HCT116 (cell line): ENCODE measurements around the gene NAA11. TPM values are rescaled to one million over a fixed set of nuclear protein-coding genes. Genes with fewer than 3 reads are reported as not detected.

ENCODE experiments used
- ATAC-seq: fragments of 200-7000 bp; cut with Tn5 transposase; 2 replicates; pipeline ENCODE4 v1.9.1; 2020; ENCODE audit warnings: mild to moderate bottlenecking, moderate library complexity
- BruUV-seq: library from RNA; stranded (reverse); fragments of 400-500 nt; replicated peaks from 2 replicates; lab custom pipeline; 2021; lab: Mats Ljungman, UMichigan
- CTCF ChIA-PET: fragments of 300-600 bp; sonication (Branson Sonifier 250); formaldehyde crosslinking; loops from one replicate; lab custom pipeline; 2021; ENCODE audit warnings: antibody characterized with exemption; lab: Charles Lee
- POLR2A ChIA-PET: fragments of 300-600, 350-600 bp; sonication (Branson Sonifier 250); formaldehyde crosslinking; loops from one replicate; lab custom pipeline; 2021; ENCODE audit warnings: antibody characterized with exemption; lab: Charles Lee
- RAD21 ChIA-PET, 2 experiments: fragments of 300-600 bp; sonication (Branson Sonifier 250); formaldehyde crosslinking; loops; one replicate each; lab custom pipeline; 2023; ENCODE audit warnings: low total read pairs in 2 of 2; ENCODE audit not compliant: uncharacterized antibody in 2 of 2, unreplicated experiment in 2 of 2, low non-redundant PET in 1 of 2; lab: Charles Lee
- DNase-seq: peaks from one replicate; pipeline ENCODE4 v3.0.0-alpha.2; 2010; ENCODE audit warnings: low read depth, low spot score
- H2AFZ ChIP-seq: fragments of 200-600 bp; shearing (Covaris generic), sonication (generic); 2 replicates; pipeline ENCODE4 v1.6.1; 2017; ENCODE audit warnings: low read depth, mixed run types, mixed read lengths, antibody characterized with exemption, low read length; ENCODE audit not compliant: poor library complexity, severe bottlenecking
- H3K27ac ChIP-seq: 2 replicates; pipeline ENCODE4 v1.5.1; 2012; ENCODE audit warnings: low read depth, low read length
- H3K27me3 ChIP-seq: fragments of 200-600 bp; sonication (generic); 2 replicates; pipeline ENCODE4 v1.6.1; 2016; ENCODE audit warnings: mixed run types, low read length, mixed read lengths; ENCODE audit not compliant: insufficient read depth
- H3K36me3 ChIP-seq, 2 experiments: fragments of 200-500 bp in 1 of 2; fragments of 200-600 bp in 1 of 2; sonication (Bioruptor generic) in 1 of 2; sonication (generic) in 1 of 2; 2 replicates each; pipeline versions ENCODE4 v1.5.1 to v1.6.1; 2014 to 2016; ENCODE audit warnings: low read length in 2 of 2, inconsistent platforms in 1 of 2, mixed read lengths in 1 of 2, mixed run types in 1 of 2; ENCODE audit not compliant: insufficient read depth in 2 of 2, control insufficient read depth in 1 of 2
- H3K4me1 ChIP-seq, 2 experiments: fragments of 200-600 bp in 1 of 2; sonication (generic) in 1 of 2; 2 replicates each; pipeline versions ENCODE4 v1.5.1 to v1.6.1; 2012 to 2017; ENCODE audit warnings: low read length in 2 of 2, inconsistent platforms in 1 of 2, mild to moderate bottlenecking in 1 of 2, mixed read lengths in 1 of 2, mixed run types in 1 of 2, moderate library complexity in 1 of 2; ENCODE audit not compliant: insufficient read depth in 2 of 2, control insufficient read depth in 1 of 2
- H3K4me2 ChIP-seq: fragments of 200-600 bp; sonication (generic); 2 replicates; pipeline ENCODE4 v1.6.1; 2017; ENCODE audit warnings: mixed run types, low read length, mixed read lengths
- H3K4me3 ChIP-seq, 2 experiments: fragments of 200-600 bp in 1 of 2; sonication (generic) in 1 of 2; replicated peaks in 1 of 2; 2 replicates each; pipeline ENCODE4 v1.5.1; 2011 to 2016; ENCODE audit warnings: low read length in 2 of 2, control low read depth in 1 of 2, low read depth in 1 of 2, mild to moderate bottlenecking in 1 of 2, mixed read lengths in 1 of 2, mixed run types in 1 of 2
- H3K79me2 ChIP-seq: fragments of 200-600 bp; sonication (generic); 2 replicates; pipeline ENCODE4 v1.6.1; 2017; ENCODE audit warnings: mild to moderate bottlenecking, mixed run types, low read length, moderate library complexity, mixed read lengths; ENCODE audit not compliant: insufficient read depth
- H3K9ac ChIP-seq: fragments of 200-600 bp; sonication (generic); 2 replicates; pipeline ENCODE4 v1.6.1; 2016; ENCODE audit warnings: low read length, mixed read lengths
- H3K9me2 ChIP-seq: fragments of 200-600 bp; sonication (generic), shearing (Covaris generic); 2 replicates; pipeline ENCODE4 v1.6.1; 2017; ENCODE audit warnings: mixed run types, mild to moderate bottlenecking, moderate library complexity; ENCODE audit not compliant: insufficient read depth
- H3K9me3 ChIP-seq, 2 experiments: fragments of 200-500 bp in 1 of 2; fragments of 200-600 bp in 1 of 2; sonication (Bioruptor generic) in 1 of 2; sonication (generic) in 1 of 2; 2 replicates each; pipeline ENCODE4 v1.6.1; 2014 to 2017; ENCODE audit warnings: low read length in 2 of 2, mixed read lengths in 2 of 2, inconsistent platforms in 1 of 2, low read depth in 1 of 2, mild to moderate bottlenecking in 1 of 2, mixed run types in 1 of 2, moderate library complexity in 1 of 2; ENCODE audit not compliant: control insufficient read depth in 1 of 2, insufficient read depth in 1 of 2
- H4K20me1 ChIP-seq: fragments of 200-600 bp; sonication (generic), shearing (Covaris generic); 2 replicates; pipeline ENCODE4 v1.6.1; 2017; ENCODE audit warnings: mixed run types, mild to moderate bottlenecking, moderate library complexity; ENCODE audit not compliant: insufficient read depth
- ATF3 ChIP-seq: IDR thresholded peaks from 2 replicates; pipeline ENCODE4 v1.6.1; 2012
- CBX3 ChIP-seq: IDR thresholded peaks from 2 replicates; pipeline ENCODE4 v1.6.1; 2012; ENCODE audit warnings: low read depth
- CEBPB ChIP-seq: IDR thresholded peaks from 2 replicates; pipeline ENCODE4 v1.6.1; 2012; ENCODE audit warnings: low read depth
- CTCF ChIP-seq, 3 experiments: fragments of 200-600 bp in 1 of 3; sonication (generic) in 1 of 3; IDR thresholded peaks in 2 of 3; conservative IDR thresholded peaks in 1 of 3; 2 replicates each; pipeline ENCODE4 v1.5.1; 2012 to 2017; ENCODE audit warnings: low read depth in 2 of 3, low read length in 2 of 3, antibody characterized with exemption in 1 of 3, borderline replicate concordance in 1 of 3, control low read depth in 1 of 3, mild to moderate bottlenecking in 1 of 3, mixed read lengths in 1 of 3, mixed run types in 1 of 3, moderate library complexity in 1 of 3; ENCODE audit not compliant: insufficient read depth in 1 of 3
- EGR1 ChIP-seq: IDR thresholded peaks from 2 replicates; pipeline ENCODE4 v1.6.1; 2012; ENCODE audit warnings: low read depth
- ELF1 ChIP-seq: IDR thresholded peaks from 2 replicates; pipeline ENCODE4 v1.6.1; 2012; ENCODE audit warnings: low read depth, borderline replicate concordance
- EZH2 ChIP-seq: fragments of 200-600 bp; sonication (generic); IDR thresholded peaks from 2 replicates; pipeline ENCODE4 v1.6.1; 2017; ENCODE audit warnings: antibody characterized with exemption, mixed run types
- EZH2phosphoT487 ChIP-seq: fragments of 200-600 bp; IDR thresholded peaks from 2 replicates; pipeline ENCODE4 v1.6.1; 2018; ENCODE audit warnings: antibody characterized with exemption, borderline replicate concordance
- FOSL1 ChIP-seq: IDR thresholded peaks from 2 replicates; pipeline ENCODE4 v1.6.1; 2012; ENCODE audit warnings: low read depth
- JUND ChIP-seq: IDR thresholded peaks from 2 replicates; pipeline ENCODE4 v1.6.1; 2012
- POLR2A ChIP-seq: IDR thresholded peaks from 2 replicates; pipeline ENCODE4 v1.7.0; 2011; ENCODE audit warnings: borderline replicate concordance; ENCODE audit not compliant: insufficient read depth, insufficient read length; ENCODE audit errors: extremely low read depth
- RAD21 ChIP-seq: IDR thresholded peaks from 2 replicates; pipeline ENCODE4 v1.6.1; 2012; ENCODE audit warnings: low read depth, mild to moderate bottlenecking
- SIN3A ChIP-seq: IDR thresholded peaks from 2 replicates; pipeline ENCODE4 v1.6.1; 2012; ENCODE audit warnings: low read depth
- SP1 ChIP-seq: IDR thresholded peaks from 2 replicates; pipeline ENCODE4 v1.6.1; 2012; ENCODE audit warnings: low read depth
- SRF ChIP-seq: IDR thresholded peaks from 2 replicates; pipeline ENCODE4 v1.6.1; 2012; ENCODE audit warnings: low read depth
- TCF7L2 ChIP-seq: IDR thresholded peaks from 2 replicates; pipeline ENCODE4 v1.7.0; 2011; ENCODE audit warnings: borderline replicate concordance, inconsistent platforms; ENCODE audit not compliant: insufficient read depth, insufficient read length; ENCODE audit errors: extremely low read depth
- ZBTB33 ChIP-seq: IDR thresholded peaks from 2 replicates; pipeline ENCODE4 v1.6.1; 2011; ENCODE audit warnings: mild to moderate bottlenecking, low read length, moderate library complexity; ENCODE audit not compliant: insufficient replicate concordance; ENCODE audit errors: extremely low read depth
- ZNF274 ChIP-seq: fragments of 200-500 bp; sonication (Bioruptor generic); IDR thresholded peaks from 2 replicates; pipeline ENCODE4 v1.6.1; 2014; ENCODE audit warnings: mild to moderate bottlenecking, low read depth, low read length, inconsistent platforms
- intact Hi-C: fragments of 100-400 bp; cut with micrococcal nuclease; formaldehyde crosslinking; loops from 2 replicates; pipeline ENCODE4 v1.10.0; 2022
- total RNA-seq: library from RNA; stranded (reverse); gene quantifications from one replicate; pipeline ENCODE4 v1.2.1, GENCODE V29; 2021; ENCODE audit not compliant: unreplicated experiment
- TF ChIP-seq, protein P1 (sequence below): IDR thresholded peaks from 2 replicates; pipeline ENCODE4 v1.6.1; 2012; ENCODE audit warnings: low read depth

NAA11 gene
- total RNA-seq, 1 experiment from 2014 or later: not detected

DNA sequence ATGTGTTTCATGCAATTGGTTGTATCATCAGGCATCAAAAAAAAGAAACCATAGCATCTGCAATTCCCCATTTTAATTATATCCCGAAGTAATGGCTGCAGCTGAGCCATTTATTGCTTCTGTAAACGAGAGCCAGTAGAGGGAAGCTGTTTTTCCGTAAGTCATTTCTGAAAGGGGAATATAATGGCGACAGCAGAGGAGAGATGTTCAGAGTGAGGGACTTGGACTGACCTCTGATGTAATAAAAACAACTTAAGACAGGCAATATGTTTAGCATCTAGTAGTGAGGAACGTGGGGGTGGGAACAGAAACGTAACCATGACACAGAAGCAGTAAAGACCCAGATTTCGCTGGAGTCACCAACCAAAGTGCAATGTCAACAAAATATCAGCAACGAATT, 31.5 kb upstream of the NAA11 start (continued):
- TF ChIP-seq POLR2A: no peak

DNA sequence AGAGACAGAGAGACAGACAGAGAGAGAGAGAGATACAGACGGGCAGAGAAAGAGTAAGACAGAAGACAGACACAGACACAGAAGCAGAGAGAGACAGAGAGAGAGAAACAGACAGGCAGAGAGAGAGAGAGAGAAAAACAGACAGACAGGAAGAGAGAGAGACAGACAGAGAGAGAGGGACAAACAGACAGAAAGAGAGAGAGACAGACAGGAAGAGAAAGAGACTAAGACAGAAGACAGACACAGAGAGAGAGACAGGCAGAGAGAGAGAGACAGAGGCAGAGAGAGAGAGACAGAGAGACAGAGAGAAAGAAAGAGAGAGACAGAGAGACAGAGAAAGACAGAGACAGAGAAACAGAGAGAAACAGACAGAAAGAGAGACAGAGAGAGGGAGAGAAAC, 27.2 kb upstream of the NAA11 start:
- no peak for DNase-seq
- RAD21 ChIA-PET: no interaction called here
- Histone ChIP-seq H4K20me1 (no peaks in the 10 kb centered on the region), H3K4me3 (no peak overlapping the region), H3K9me2 (no peaks in the 10 kb centered on the region), H3K27me3 (no peaks in the 10 kb centered on the region), H3K4me2 (no peak overlapping the region), H3K79me2 (no peaks in the 10 kb centered on the region), H3K36me3 (no peaks in the 10 kb centered on the region), H2AFZ (no peak overlapping the region), H3K27ac (no peak overlapping the region), H3K4me1 (no peaks in the 10 kb centered on the region), H3K9me3 (no peaks in the 10 kb centered on the region), H3K9ac (no peak overlapping the region)
- ATAC-seq: no peak
- POLR2A ChIA-PET: no interaction called here
- CTCF ChIA-PET: no interaction called here
- TF ChIP-seq RAD21: no peak
- TF ChIP-seq CBX3: no peak
- no peak for TF ChIP-seq SRF
- no peak for TF ChIP-seq FOSL1
- TF ChIP-seq SP1: no peak
- no peak for TF ChIP-seq EZH2phosphoT487
- no peak for TF ChIP-seq ATF3
- TF ChIP-seq SIN3A: no peak
- TF ChIP-seq ELF1: no peak
- no peak for TF ChIP-seq ZNF274
- no peak for TF ChIP-seq JUND
- no peak for TF ChIP-seq CEBPB
- TF ChIP-seq EZH2: no peak
- TF ChIP-seq, protein P1, sequence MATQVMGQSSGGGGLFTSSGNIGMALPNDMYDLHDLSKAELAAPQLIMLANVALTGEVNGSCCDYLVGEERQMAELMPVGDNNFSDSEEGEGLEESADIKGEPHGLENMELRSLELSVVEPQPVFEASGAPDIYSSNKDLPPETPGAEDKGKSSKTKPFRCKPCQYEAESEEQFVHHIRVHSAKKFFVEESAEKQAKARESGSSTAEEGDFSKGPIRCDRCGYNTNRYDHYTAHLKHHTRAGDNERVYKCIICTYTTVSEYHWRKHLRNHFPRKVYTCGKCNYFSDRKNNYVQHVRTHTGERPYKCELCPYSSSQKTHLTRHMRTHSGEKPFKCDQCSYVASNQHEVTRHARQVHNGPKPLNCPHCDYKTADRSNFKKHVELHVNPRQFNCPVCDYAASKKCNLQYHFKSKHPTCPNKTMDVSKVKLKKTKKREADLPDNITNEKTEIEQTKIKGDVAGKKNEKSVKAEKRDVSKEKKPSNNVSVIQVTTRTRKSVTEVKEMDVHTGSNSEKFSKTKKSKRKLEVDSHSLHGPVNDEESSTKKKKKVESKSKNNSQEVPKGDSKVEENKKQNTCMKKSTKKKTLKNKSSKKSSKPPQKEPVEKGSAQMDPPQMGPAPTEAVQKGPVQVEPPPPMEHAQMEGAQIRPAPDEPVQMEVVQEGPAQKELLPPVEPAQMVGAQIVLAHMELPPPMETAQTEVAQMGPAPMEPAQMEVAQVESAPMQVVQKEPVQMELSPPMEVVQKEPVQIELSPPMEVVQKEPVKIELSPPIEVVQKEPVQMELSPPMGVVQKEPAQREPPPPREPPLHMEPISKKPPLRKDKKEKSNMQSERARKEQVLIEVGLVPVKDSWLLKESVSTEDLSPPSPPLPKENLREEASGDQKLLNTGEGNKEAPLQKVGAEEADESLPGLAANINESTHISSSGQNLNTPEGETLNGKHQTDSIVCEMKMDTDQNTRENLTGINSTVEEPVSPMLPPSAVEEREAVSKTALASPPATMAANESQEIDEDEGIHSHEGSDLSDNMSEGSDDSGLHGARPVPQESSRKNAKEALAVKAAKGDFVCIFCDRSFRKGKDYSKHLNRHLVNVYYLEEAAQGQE: no peak
- no peak for TF ChIP-seq TCF7L2
- TF ChIP-seq CTCF (IDR thresholded peaks at IDR 0.05 in 2 of 3, conservative IDR thresholded peaks at IDR 0.05 in 1 of 3; ENCODE audit: borderline replicate concordance in 1 of 3, insufficient read depth in 1 of 3, low read depth in 2 of 3, low read length in 2 of 3): no peak
- TF ChIP-seq EGR1: no peak
- no peak for TF ChIP-seq ZBTB33
- no TSS peak for BruUV-seq
- intact Hi-C loops: no loop called here
